Central memory CD4-positive, alpha-beta T cell (primary cell): ENCODE results near the gene USP7.
"Not testable (repeated sequence)": the region's sequence is repeated elsewhere in the genome, so short reads cannot be mapped to it uniquely, and the experiment has no call there.

ENCODE experiments used
- DNase-seq: peaks from one replicate; pipeline ENCODE4 v3.0.0; 2022

Gene USP7

GRCh38 chr16:8874388-8874787 lies 89.3 kb downstream of the USP7 start:
- DNase-seq, result no peak

- not testable (repeated sequence) for DNase-seq
Observed at GRCh38 chr16:8873866-8874195, 89.9 kb downstream of the USP7 start.

- no peak for DNase-seq
Observed at GRCh38 chr16:8872967-8873865, 90.5 kb downstream of the USP7 start.

GRCh38 chr16:8872071-8872470 lies 91.6 kb downstream of the USP7 start:
- DNase-seq, result no peak

- not testable (repeated sequence) for DNase-seq
Observed at GRCh38 chr16:8869988-8870241, 93.8 kb downstream of the USP7 start.

GRCh38 chr16:8869212-8869987 lies 94.3 kb downstream of the USP7 start:
- DNase-seq, result no peak

- peak; percentile 76 for DNase-seq
Observed at GRCh38 chr16:8868416-8869211, 95.1 kb downstream of the USP7 start, which contains the start of gene CARHSP1. Gene CARHSP1 (minus strand): TSS chr16:8869006. CDS start chr16:8859328, 9,678 bp downstream.

- peak; percentile 62 for DNase-seq
Observed at GRCh38 chr16:8867932-8868415, 95.7 kb downstream of the USP7 start.

GRCh38 chr16:8867216-8867931 lies 96.3 kb downstream of the USP7 start:
- no peak for DNase-seq

GRCh38 chr16:8866884-8867215 lies 96.9 kb downstream of the USP7 start:
- DNase-seq, result no peak

- no peak for DNase-seq
Observed at GRCh38 chr16:8866118-8866883, 97.4 kb downstream of the USP7 start.

- DNase-seq, result no peak
Observed at GRCh38 chr16:8865145-8865882, 98.4 kb downstream of the USP7 start.

- DNase-seq, result no peak
Observed at GRCh38 chr16:8864480-8865110, 99.1 kb downstream of the USP7 start.

GRCh38 chr16:8863594-8864424 lies 99.9 kb downstream of the USP7 start:
- no peak for DNase-seq

GRCh38 chr16:8862309-8863130 lies 101.2 kb downstream of the USP7 start:
- no peak for DNase-seq

- no peak for DNase-seq
Observed at GRCh38 chr16:8861563-8862308, 102.0 kb downstream of the USP7 start.

GRCh38 chr16:8859913-8860881 lies 103.5 kb downstream of the USP7 start:
- no peak for DNase-seq
